ENCODE data around the gene TBL3.

GRCh38 chr16:1946495-1947368 is 25.1 kb upstream of the TBL3 start:
- no peak for TF ChIP-seq SIN3A (IDR thresholded peaks at IDR 0.05; ENCODE audit: borderline replicate concordance, insufficient read depth, low read length)
- TF ChIP-seq, protein P1, sequence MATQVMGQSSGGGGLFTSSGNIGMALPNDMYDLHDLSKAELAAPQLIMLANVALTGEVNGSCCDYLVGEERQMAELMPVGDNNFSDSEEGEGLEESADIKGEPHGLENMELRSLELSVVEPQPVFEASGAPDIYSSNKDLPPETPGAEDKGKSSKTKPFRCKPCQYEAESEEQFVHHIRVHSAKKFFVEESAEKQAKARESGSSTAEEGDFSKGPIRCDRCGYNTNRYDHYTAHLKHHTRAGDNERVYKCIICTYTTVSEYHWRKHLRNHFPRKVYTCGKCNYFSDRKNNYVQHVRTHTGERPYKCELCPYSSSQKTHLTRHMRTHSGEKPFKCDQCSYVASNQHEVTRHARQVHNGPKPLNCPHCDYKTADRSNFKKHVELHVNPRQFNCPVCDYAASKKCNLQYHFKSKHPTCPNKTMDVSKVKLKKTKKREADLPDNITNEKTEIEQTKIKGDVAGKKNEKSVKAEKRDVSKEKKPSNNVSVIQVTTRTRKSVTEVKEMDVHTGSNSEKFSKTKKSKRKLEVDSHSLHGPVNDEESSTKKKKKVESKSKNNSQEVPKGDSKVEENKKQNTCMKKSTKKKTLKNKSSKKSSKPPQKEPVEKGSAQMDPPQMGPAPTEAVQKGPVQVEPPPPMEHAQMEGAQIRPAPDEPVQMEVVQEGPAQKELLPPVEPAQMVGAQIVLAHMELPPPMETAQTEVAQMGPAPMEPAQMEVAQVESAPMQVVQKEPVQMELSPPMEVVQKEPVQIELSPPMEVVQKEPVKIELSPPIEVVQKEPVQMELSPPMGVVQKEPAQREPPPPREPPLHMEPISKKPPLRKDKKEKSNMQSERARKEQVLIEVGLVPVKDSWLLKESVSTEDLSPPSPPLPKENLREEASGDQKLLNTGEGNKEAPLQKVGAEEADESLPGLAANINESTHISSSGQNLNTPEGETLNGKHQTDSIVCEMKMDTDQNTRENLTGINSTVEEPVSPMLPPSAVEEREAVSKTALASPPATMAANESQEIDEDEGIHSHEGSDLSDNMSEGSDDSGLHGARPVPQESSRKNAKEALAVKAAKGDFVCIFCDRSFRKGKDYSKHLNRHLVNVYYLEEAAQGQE (IDR thresholded peaks at IDR 0.05; ENCODE audit: insufficient read depth in 1 of 2, low read depth in 2 of 2, low read length in 2 of 2), result no peak
- no peak for TF ChIP-seq POLR2AphosphoS5 (IDR thresholded peaks at IDR 0.05; ENCODE audit: low read depth, low read length)
- no peak for TF ChIP-seq TAF1 (IDR thresholded peaks at IDR 0.05; ENCODE audit: borderline replicate concordance, insufficient read depth, low read length)
